Activated T-helper 1 cell treated with anti-CD3 and anti-CD28 coated beads, Interleukin-12 subunit alpha, Interleukin-12 subunit beta, Interleukin-2, Interleukin-4 antibody, amounts not matched to agents 30 ng/mL and 10 ng/mL and 1 ng/mL, durations not matched to agents 14 hours and 24 hours and 36 hours (primary cell): ENCODE data around the gene PA2G4. TPM values are rescaled to one million over a fixed set of nuclear protein-coding genes. Genes with fewer than 3 reads are reported as not detected.

Experiments used
- DNase-seq: peaks from one replicate; pipeline ENCODE4 v3.0.0; 2021; ENCODE audit warnings: low spot score
- H3K27ac Mint-ChIP-seq: one replicate; pipeline ENCODE4 v1.8.0; 2021; ENCODE audit warnings: mild to moderate bottlenecking, mixed read lengths
- H3K27me3 Mint-ChIP-seq: one replicate; pipeline ENCODE4 v1.8.0; 2022; ENCODE audit warnings: mild to moderate bottlenecking, moderate library complexity, mixed read lengths; ENCODE audit not compliant: insufficient read depth
- H3K36me3 Mint-ChIP-seq: one replicate; pipeline ENCODE4 v1.8.0; 2021; ENCODE audit warnings: low read depth, mixed read lengths
- H3K4me1 Mint-ChIP-seq: one replicate; pipeline ENCODE4 v1.8.0; 2021; ENCODE audit warnings: low read depth, mixed read lengths
- H3K4me3 Mint-ChIP-seq: one replicate; pipeline ENCODE4 v1.8.0; 2021; ENCODE audit warnings: mild to moderate bottlenecking, moderate library complexity, mixed read lengths
- H3K9me3 Mint-ChIP-seq: one replicate; pipeline ENCODE4 v1.8.0; 2021; ENCODE audit warnings: mixed read lengths
- intact Hi-C: fragments of 100-400 bp; cut with micrococcal nuclease; formaldehyde crosslinking; loops from one replicate; pipeline ENCODE4 v1.15.1; 2024
- total RNA-seq: library from RNA; stranded (reverse); gene quantifications from 2 replicates; pipeline ENCODE4 v1.2.3, GENCODE V29; 2022

The PA2G4 gene
- total RNA-seq, 1 donor from 2014 or later: 419 TPM

DNA sequence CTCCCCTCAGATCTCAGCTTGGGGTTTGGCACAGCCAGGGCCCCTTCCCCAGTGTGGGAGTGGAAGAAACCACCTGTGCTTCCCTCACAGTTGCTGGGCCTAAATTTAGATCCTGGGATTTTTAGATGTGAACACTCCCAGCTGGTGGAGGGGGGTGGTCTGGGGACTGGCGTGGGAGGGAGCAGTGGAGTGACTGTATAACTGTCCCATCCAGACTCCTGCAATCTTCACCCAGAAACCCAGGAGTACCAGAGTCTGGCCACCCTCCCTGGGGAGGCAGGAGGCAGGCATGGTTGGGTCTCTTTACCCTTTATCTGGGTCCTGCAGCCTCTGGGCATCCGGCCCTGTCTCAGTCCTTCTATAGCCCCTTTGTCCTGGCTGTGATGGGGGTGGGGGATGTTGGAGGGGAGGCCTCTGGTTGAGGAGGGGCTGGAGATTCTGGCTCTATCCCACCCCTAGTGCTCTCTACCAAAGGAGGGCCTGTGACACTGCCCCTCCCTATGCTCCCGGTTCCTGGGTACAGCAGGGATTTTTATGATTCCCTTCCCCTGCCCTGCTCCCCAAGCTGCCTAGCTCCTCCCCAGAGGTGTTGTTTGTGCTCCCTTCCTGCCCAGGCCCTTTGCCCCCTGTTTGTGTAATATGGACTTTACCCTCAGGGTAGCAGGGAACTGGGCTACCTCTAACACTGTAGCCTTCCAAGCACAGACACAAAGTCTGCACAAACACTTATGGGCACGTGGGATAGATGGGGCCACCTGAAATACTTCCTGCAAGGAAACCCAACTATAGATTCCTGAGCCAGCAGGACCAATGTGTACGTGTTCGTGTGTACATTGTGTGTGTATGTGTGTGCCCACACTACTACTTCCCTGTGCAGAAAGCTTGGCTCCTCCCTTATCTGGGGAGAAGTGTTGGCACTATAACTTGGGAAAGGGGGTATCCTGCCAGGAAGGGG lies 22.7 kb upstream of the PA2G4 start:
- Mint-ChIP-seq H3K27me3 (peaks cover 29% of the 10 kb centered on the region), H3K4me1 (peaks cover 18% of the 10 kb centered on the region), H3K4me3 (peak overlapping the region; percentile 63), H3K9me3 (no peaks in the 10 kb centered on the region), H3K36me3 (no peaks in the 10 kb centered on the region), H3K27ac (no peak overlapping the region)
- intact Hi-C loops: no loop called here
- DNase-seq: no peak

DNA sequence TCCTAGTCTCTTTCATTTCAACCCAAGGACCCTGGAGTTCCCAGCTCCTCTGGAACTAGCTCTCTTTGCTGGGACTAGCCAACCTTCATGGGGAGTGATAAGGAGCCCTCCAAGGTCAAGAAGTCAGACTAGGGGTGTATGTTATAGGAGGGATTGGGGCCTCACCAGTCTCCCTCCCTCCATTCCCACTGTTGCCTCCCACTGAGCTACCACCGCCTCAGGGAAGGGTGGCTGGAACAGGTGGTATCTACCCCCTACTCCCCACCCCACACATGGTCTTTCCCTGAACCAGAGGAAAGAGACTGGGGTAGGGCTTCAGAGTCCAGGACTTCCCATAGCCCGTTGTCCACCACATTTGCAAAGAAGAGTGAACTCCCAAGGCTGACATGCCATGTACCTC lies 22.0 kb upstream of the PA2G4 start:
- H3K27me3 Mint-ChIP-seq: peaks cover 29% of the 10 kb centered on the region
- no peak overlapping the region for H3K4me3 Mint-ChIP-seq
- no peaks in the 10 kb centered on the region for H3K9me3 Mint-ChIP-seq
- H3K27ac Mint-ChIP-seq: no peak overlapping the region
- intact Hi-C loops: no loop called here
- H3K36me3 Mint-ChIP-seq: no peaks in the 10 kb centered on the region
- DNase-seq: no peak
- peaks cover 18% of the 10 kb centered on the region for H3K4me1 Mint-ChIP-seq

DNA sequence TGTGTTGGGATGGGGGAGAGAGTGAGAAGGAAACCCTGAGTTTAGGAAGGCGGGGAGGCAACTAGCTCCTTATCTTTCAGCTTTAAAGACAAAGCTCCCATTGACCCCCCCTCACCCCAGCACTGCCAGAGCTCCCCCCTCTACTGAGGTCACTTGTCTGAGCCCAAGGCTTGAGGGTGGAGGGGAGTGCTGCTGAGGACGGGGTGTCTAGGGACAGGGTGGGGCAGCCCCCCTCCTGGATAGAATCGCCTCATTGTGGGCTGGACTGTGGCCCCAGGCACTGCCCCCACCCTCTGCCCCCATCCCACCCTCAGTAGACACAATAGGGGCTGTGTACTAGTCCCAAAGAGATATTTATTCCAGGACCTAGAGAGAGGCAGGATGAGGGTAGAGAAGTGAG lies 21.4 kb upstream of the PA2G4 start:
- Mint-ChIP-seq H3K36me3 (no peaks in the 10 kb centered on the region), H3K9me3 (no peaks in the 10 kb centered on the region), H3K27ac (no peak overlapping the region), H3K4me1 (peaks cover 18% of the 10 kb centered on the region), H3K4me3 (no peak overlapping the region), H3K27me3 (peaks cover 27% of the 10 kb centered on the region)
- intact Hi-C loops: no loop called here
- DNase-seq: no peak

DNA sequence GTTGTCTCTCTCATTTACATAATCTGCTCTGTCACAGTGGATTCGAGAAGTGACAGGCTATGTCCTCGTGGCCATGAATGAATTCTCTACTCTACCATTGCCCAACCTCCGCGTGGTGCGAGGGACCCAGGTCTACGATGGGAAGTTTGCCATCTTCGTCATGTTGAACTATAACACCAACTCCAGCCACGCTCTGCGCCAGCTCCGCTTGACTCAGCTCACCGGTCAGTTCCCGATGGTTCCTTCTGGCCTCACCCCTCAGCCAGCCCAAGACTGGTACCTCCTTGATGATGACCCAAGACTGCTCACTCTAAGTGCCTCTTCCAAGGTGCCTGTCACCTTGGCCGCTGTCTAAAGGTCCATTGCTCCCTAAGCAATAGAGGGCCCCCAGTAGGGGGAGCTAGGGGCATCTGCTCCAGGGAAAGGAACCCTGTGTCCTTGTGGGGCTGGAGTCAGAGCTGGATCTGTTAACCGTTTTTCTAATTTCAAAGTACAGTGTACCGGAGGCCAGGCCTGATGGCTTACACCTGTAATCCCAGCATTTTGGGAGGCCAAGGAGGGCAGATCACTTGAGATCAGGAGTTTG lies 19.3 kb upstream of the PA2G4 start:
- no peak overlapping the region for H3K27ac Mint-ChIP-seq
- no peak overlapping the region for H3K4me3 Mint-ChIP-seq
- H3K27me3 Mint-ChIP-seq: peaks cover 18% of the 10 kb centered on the region
- no peaks in the 10 kb centered on the region for H3K9me3 Mint-ChIP-seq
- intact Hi-C loops: no loop called here
- peak; percentile 17 for DNase-seq
- no peaks in the 10 kb centered on the region for H3K36me3 Mint-ChIP-seq
- peaks cover 13% of the 10 kb centered on the region for H3K4me1 Mint-ChIP-seq

DNA sequence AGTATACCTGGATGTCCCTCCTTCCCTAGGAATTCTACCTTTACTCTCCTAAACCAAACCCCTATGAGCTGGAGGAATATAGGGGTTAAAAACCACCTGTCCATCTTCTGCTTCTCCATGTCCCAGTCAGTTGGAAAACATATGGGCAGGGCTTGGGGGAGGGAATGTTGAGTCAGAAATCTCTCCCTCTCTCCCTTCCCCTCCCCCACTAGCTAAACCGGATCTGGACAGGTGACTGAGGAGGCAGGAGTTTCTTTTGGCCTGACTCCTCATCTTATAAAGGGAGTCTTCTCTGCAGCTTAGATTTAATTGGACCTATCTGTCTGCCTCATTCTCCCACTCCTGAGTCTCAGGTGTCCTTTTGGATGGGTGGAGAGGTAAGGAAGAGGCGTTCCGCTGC lies 18.3 kb upstream of the PA2G4 start:
- intact Hi-C loops: no loop called here

DNA sequence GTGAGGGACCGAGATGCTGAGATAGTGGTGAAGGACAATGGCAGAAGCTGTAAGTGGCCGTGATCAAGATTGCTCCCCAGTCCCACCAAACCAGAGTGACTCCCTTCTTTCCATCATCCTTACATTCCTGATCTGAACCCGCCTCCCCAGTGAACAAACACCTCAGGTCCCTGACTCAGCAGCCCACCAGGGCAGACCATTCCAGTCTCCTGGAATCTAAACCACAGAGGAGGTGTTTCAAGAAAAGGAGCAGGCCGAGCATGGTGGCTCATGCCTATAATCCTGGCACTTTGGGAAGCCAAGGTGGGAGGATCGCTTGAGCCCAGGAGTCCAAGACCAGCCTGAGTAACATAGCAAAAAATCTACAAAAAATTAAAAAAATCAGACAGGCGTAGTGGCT lies 17.8 kb upstream of the PA2G4 start:
- peaks cover 6% of the 10 kb centered on the region for H3K4me1 Mint-ChIP-seq
- no peaks in the 10 kb centered on the region for H3K9me3 Mint-ChIP-seq
- no peak overlapping the region for H3K4me3 Mint-ChIP-seq
- no peak overlapping the region for H3K27ac Mint-ChIP-seq
- peaks cover 10% of the 10 kb centered on the region for H3K27me3 Mint-ChIP-seq
- no peak for DNase-seq
- intact Hi-C loops: no loop called here
- H3K36me3 Mint-ChIP-seq: no peaks in the 10 kb centered on the region

More for the DNA sequence above, 18.3 kb upstream of the PA2G4 start:
- H3K4me1 Mint-ChIP-seq: peaks cover 8% of the 10 kb centered on the region
- no peak overlapping the region for H3K4me3 Mint-ChIP-seq
- no peak overlapping the region for H3K27ac Mint-ChIP-seq
- no peaks in the 10 kb centered on the region for H3K36me3 Mint-ChIP-seq
- no peaks in the 10 kb centered on the region for H3K9me3 Mint-ChIP-seq
- no peak for DNase-seq
- H3K27me3 Mint-ChIP-seq: peaks cover 13% of the 10 kb centered on the region

DNA sequence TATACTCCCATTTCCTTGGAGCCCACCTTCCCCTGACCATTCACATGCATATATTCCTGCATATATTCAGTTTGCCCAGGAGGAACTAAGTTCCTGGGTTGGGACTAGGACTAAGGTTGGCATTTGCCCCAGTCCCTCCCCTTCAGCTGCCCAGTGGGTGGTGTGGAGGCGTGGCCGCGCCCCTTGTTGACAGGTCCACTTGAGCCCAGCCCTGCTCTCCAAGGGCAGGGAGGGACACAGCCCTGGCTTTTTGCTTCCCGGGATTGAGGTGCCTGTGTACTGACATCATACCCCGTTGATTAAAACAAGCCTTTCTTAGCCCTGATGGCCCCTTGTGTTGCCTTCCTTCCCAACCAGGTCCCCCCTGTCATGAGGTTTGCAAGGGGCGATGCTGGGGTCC lies 17.1 kb upstream of the PA2G4 start:
- peaks cover 6% of the 10 kb centered on the region for H3K27me3 Mint-ChIP-seq
- H3K4me3 Mint-ChIP-seq: no peak overlapping the region
- H3K4me1 Mint-ChIP-seq: peaks cover 6% of the 10 kb centered on the region
- H3K27ac Mint-ChIP-seq: no peak overlapping the region
- no peaks in the 10 kb centered on the region for H3K9me3 Mint-ChIP-seq
- intact Hi-C loops: no loop called here
- H3K36me3 Mint-ChIP-seq: no peaks in the 10 kb centered on the region
- DNase-seq: no peak

DNA sequence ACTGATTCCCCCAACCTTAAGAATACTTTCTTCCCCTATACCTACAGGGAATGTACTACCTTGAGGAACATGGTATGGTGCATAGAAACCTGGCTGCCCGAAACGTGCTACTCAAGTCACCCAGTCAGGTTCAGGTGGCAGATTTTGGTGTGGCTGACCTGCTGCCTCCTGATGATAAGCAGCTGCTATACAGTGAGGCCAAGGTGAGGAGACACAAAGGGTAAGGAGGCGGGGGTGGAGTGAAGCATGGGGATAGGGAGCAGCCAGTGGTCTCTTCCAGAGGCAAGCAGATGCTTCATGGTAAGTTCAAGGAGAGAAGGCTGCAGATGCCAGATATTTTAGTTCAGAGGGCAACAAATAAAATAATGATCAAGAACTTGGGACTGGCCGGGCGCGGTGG lies 6.6 kb upstream of the PA2G4 start:
- Mint-ChIP-seq H3K4me1 (peaks cover 20% of the 10 kb centered on the region), H3K27me3 (peaks cover 13% of the 10 kb centered on the region), H3K4me3 (no peak overlapping the region), H3K27ac (no peak overlapping the region), H3K36me3 (no peaks in the 10 kb centered on the region), H3K9me3 (no peaks in the 10 kb centered on the region)
- DNase-seq: no peak
- intact Hi-C loops: no loop called here

DNA sequence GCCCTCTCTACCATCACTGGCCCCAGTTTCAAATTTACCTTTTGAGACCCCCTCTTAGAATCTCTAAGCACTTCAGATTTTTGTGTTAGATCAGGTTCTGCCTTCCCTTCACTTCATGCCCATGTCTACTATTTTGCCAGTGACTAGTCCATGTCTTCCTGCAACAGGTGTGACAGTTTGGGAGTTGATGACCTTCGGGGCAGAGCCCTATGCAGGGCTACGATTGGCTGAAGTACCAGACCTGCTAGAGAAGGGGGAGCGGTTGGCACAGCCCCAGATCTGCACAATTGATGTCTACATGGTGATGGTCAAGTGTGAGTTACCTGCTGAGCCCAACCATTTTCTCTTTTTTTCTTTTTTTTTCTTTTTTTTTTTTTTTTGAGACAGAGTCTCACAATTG lies 5.8 kb upstream of the PA2G4 start:
- Mint-ChIP-seq H3K27me3 (peaks cover 11% of the 10 kb centered on the region), H3K4me3 (no peak overlapping the region), H3K9me3 (no peaks in the 10 kb centered on the region), H3K4me1 (peaks cover 28% of the 10 kb centered on the region), H3K27ac (no peak overlapping the region), H3K36me3 (no peaks in the 10 kb centered on the region)
- no peak for DNase-seq
- intact Hi-C loops: no loop called here

DNA sequence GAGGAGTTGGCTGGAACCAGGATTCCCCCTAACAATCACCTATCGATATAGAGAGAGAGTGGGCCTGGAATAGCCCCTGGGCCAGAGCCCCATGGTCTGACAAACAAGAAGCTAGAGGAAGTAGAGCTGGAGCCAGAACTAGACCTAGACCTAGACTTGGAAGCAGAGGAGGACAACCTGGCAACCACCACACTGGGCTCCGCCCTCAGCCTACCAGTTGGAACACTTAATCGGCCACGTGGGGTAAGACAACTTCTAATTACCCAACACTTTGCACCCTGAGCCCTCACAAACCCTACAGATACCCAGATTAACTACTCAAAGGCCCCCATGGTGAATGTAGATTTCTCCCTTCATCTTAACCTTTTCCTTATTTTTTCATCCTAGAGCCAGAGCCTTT lies 4.6 kb upstream of the PA2G4 start:
- intact Hi-C loops: no loop called here
- no peak for DNase-seq
- Mint-ChIP-seq H3K4me3 (no peak overlapping the region), H3K27ac (no peak overlapping the region), H3K27me3 (peaks cover 8% of the 10 kb centered on the region), H3K4me1 (peaks cover 33% of the 10 kb centered on the region), H3K9me3 (no peaks in the 10 kb centered on the region), H3K36me3 (peaks cover 3% of the 10 kb centered on the region)

DNA sequence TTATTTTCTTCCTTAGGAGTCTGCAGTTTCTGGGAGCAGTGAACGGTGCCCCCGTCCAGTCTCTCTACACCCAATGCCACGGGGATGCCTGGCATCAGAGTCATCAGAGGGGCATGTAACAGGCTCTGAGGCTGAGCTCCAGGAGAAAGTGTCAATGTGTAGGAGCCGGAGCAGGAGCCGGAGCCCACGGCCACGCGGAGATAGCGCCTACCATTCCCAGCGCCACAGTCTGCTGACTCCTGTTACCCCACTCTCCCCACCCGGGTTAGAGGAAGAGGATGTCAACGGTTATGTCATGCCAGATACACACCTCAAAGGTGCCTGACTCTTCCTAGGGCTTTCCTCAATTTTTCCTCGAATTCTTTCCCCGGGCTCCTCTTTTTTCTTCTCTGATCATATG lies 3.3 kb upstream of the PA2G4 start:
- intact Hi-C loops: no loop called here
- Mint-ChIP-seq H3K4me1 (peaks cover 41% of the 10 kb centered on the region), H3K9me3 (no peaks in the 10 kb centered on the region), H3K4me3 (no peak overlapping the region), H3K36me3 (peaks cover 12% of the 10 kb centered on the region), H3K27ac (peak overlapping the region; percentile 28), H3K27me3 (peaks cover 8% of the 10 kb centered on the region)
- no peak for DNase-seq

DNA sequence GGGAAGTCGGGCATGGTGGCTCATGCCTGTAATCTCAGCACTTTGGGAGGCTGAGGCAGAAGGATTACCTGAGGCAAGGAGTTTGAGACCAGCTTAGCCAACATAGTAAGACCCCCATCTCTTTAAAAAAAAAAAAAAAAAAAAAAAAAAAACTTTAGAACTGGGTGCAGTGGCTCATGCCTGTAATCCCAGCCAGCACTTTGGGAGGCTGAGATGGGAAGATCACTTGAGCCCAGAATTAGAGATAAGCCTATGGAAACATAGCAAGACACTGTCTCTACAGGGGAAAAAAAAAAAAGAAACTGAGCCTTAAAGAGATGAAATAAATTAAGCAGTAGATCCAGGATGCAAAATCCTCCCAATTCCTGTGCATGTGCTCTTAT lies 1.7 kb upstream of the PA2G4 start:
- Mint-ChIP-seq H3K27me3 (peaks cover 2% of the 10 kb centered on the region), H3K27ac (peak overlapping the region; percentile 89), H3K4me1 (peaks cover 49% of the 10 kb centered on the region), H3K36me3 (peaks cover 25% of the 10 kb centered on the region), H3K9me3 (no peaks in the 10 kb centered on the region), H3K4me3 (peak overlapping the region; percentile 98)
- intact Hi-C loops: no loop called here
- no peak for DNase-seq

DNA sequence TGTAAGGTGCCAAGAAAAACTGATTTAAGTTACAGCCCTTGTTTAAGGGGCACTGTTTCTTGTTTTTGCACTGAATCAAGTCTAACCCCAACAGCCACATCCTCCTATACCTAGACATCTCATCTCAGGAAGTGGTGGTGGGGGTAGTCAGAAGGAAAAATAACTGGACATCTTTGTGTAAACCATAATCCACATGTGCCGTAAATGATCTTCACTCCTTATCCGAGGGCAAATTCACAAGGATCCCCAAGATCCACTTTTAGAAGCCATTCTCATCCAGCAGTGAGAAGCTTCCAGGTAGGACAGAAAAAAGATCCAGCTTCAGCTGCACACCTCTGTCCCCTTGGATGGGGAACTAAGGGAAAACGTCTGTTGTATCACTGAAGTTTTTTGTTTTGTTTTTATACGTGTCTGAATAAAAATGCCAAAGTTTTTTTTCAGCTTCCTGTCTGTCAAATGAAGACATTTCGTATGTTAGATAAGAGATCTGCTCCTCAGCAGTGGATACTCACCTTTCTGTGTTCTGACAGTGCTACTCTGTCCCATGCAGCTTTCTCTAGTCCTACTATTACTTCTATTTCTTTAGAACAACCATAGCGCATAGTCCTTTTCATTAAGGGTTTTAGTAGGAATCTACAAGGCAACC lies 1.2 kb upstream of the PA2G4 start:
- Mint-ChIP-seq H3K4me3 (peak overlapping the region; percentile 98), H3K27ac (peak overlapping the region; percentile 89), H3K9me3 (no peaks in the 10 kb centered on the region), H3K27me3 (no peaks in the 10 kb centered on the region), H3K4me1 (peaks cover 49% of the 10 kb centered on the region), H3K36me3 (peaks cover 30% of the 10 kb centered on the region)
- DNase-seq: no peak
- intact Hi-C loops: no loop called here
